ENCODE results near the gene AATF.

The AATF gene

DNA sequence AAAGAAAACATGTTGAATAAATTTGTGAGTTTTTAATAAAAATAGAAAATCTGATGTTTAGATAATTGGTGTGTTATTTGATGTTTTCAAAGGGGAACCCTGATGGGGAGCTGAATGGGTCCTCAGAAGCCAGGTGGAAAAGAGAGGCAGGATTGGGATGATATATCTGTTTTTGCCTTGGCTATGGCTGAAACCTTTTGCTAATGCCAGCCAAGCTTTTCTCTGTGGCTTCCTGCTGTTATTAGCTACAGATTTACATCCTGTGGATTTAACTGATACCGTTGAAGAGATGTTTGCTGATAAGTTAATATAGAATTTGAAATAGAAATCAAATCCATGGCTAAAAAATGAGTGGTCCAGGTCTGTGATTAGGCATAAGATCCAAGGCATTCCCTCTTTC, 4.2 kb upstream of the AATF start:
- Histone ChIP-seq H3K9me3 (ENCODE audit: severe bottlenecking) (no peaks in the 10 kb centered on the region), H3K36me3 (ENCODE audit: low read depth) (no peaks in the 10 kb centered on the region), H3K4me3 (ENCODE audit: severe bottlenecking) (no peak overlapping the region), H3K27ac (ENCODE audit: poor library complexity, severe bottlenecking) (no peak overlapping the region), H3K27me3 (ENCODE audit: insufficient read depth, poor library complexity, severe bottlenecking) (peaks cover 84% of the 10 kb centered on the region), H3K4me1 (ENCODE audit: insufficient read depth, poor library complexity, severe bottlenecking) (no peaks in the 10 kb centered on the region)
- ATAC-seq (ENCODE audit: low read depth) (no peak), DNase-seq (ENCODE audit: low spot score) (no peak)
- TF ChIP-seq, protein P1, sequence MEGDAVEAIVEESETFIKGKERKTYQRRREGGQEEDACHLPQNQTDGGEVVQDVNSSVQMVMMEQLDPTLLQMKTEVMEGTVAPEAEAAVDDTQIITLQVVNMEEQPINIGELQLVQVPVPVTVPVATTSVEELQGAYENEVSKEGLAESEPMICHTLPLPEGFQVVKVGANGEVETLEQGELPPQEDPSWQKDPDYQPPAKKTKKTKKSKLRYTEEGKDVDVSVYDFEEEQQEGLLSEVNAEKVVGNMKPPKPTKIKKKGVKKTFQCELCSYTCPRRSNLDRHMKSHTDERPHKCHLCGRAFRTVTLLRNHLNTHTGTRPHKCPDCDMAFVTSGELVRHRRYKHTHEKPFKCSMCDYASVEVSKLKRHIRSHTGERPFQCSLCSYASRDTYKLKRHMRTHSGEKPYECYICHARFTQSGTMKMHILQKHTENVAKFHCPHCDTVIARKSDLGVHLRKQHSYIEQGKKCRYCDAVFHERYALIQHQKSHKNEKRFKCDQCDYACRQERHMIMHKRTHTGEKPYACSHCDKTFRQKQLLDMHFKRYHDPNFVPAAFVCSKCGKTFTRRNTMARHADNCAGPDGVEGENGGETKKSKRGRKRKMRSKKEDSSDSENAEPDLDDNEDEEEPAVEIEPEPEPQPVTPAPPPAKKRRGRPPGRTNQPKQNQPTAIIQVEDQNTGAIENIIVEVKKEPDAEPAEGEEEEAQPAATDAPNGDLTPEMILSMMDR (IDR thresholded peaks at IDR 0.05; ENCODE audit: poor library complexity, severe bottlenecking): no peak

DNA sequence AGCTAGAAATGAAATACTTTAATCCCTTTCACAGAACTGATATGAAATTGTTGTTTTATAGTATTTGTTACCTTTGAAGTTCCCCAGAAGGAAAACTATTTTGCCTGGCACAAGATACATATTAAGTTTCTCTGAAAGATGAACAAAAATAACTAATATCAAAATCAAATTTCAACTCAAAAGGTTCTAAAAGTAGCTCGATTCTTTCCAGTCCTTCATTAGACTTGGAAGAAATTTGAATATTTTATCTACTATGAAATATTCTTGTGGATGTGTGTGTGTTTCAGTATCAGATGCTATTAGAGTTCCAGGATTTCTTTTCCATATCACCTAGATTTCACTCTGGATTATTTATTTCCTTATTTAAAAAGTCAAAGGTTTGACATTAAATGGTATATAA, 3.6 kb upstream of the AATF start:
- H3K4me3 ChIP-seq (ENCODE audit: severe bottlenecking): no peak overlapping the region
- peaks cover 1% of the 10 kb centered on the region for H3K36me3 ChIP-seq (ENCODE audit: low read depth)
- H3K27me3 ChIP-seq (ENCODE audit: insufficient read depth, poor library complexity, severe bottlenecking): peaks cover 79% of the 10 kb centered on the region
- DNase-seq (ENCODE audit: low spot score): no peak
- H3K9me3 ChIP-seq (ENCODE audit: severe bottlenecking): no peaks in the 10 kb centered on the region
- peaks cover 4% of the 10 kb centered on the region for H3K4me1 ChIP-seq (ENCODE audit: insufficient read depth, poor library complexity, severe bottlenecking)
- H3K27ac ChIP-seq (ENCODE audit: poor library complexity, severe bottlenecking): no peak overlapping the region
- no peak for ATAC-seq (ENCODE audit: low read depth)
- TF ChIP-seq, protein P1 (IDR thresholded peaks at IDR 0.05; ENCODE audit: poor library complexity, severe bottlenecking): no peak

DNA sequence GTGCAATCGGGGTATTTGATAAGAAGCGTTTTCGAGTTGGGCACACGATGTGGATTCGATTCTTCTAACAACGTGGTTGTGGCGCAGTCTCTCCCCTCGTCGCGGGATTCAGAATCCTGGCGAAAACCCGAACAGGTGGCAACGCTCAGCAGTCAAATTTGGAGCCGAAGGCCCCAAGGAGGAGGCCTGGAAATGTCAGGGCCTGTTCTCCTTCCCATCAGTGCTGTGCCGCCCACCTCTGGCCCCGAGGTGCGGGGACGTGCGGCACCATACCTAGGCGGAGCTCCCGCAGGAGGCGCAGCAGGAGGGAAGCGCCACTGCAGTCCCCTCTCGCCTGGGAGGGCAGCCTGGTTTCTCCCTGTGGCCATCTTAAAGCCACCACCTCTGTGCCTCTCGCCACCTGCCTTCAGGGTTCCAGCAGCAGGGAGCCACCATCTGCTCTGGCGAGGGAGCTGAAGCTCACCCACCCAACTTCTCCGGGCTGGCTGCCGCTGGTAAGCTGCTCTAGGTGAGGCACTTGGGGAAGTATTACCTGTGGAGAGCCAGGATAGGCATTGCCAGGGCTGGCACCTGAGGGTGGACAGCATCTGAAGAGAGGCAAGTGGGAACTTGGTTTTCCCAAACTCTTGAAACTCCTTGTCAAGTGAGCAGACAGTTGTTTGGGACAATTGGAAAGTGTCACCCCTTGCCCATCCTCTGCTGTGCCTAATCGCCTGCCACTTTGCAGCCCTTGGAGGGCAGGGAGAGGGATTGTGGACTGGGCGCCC, 2.6 kb upstream of the AATF start:
- Histone ChIP-seq H3K9me3 (ENCODE audit: severe bottlenecking) (no peaks in the 10 kb centered on the region), H3K4me1 (ENCODE audit: insufficient read depth, poor library complexity, severe bottlenecking) (peaks cover 7% of the 10 kb centered on the region), H3K36me3 (ENCODE audit: low read depth) (peaks cover 11% of the 10 kb centered on the region), H3K27ac (ENCODE audit: poor library complexity, severe bottlenecking) (no peak overlapping the region), H3K4me3 (ENCODE audit: severe bottlenecking) (no peak overlapping the region), H3K27me3 (ENCODE audit: insufficient read depth, poor library complexity, severe bottlenecking) (peaks cover 69% of the 10 kb centered on the region)
- ATAC-seq (ENCODE audit: low read depth): no peak
- DNase-seq (ENCODE audit: low spot score): no peak
- TF ChIP-seq, protein P1 (IDR thresholded peaks at IDR 0.05; ENCODE audit: poor library complexity, severe bottlenecking): no peak

DNA sequence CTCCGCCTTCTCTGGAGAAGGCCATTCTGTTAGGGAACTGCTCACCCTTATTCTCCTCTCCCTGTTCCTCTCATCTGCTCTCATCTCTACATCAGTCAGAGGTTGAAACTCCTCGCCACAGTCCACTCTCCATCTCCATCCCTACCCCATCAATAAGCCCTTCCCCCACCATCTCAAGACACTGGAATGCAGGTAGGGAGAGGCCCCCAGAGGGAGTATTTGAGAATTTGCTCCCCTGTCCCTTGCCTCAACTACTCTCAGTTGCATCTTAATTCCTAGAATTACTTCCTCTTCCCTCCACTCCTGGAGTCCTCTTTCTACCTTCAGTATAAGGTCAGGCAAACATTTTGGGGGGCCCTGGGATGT, 2.0 kb upstream of the AATF start:
- H3K36me3 ChIP-seq (ENCODE audit: low read depth): peaks cover 17% of the 10 kb centered on the region
- TF ChIP-seq, protein P1 (IDR thresholded peaks at IDR 0.05; ENCODE audit: poor library complexity, severe bottlenecking): no peak
- peaks cover 64% of the 10 kb centered on the region for H3K27me3 ChIP-seq (ENCODE audit: insufficient read depth, poor library complexity, severe bottlenecking)
- H3K9me3 ChIP-seq (ENCODE audit: severe bottlenecking): no peaks in the 10 kb centered on the region
- H3K4me3 ChIP-seq (ENCODE audit: severe bottlenecking): no peak overlapping the region
- no peak for ATAC-seq (ENCODE audit: low read depth)
- no peak for DNase-seq (ENCODE audit: low spot score)
- no peak overlapping the region for H3K27ac ChIP-seq (ENCODE audit: poor library complexity, severe bottlenecking)
- peaks cover 7% of the 10 kb centered on the region for H3K4me1 ChIP-seq (ENCODE audit: insufficient read depth, poor library complexity, severe bottlenecking)
